Gastrocnemius medialis (tissue), 4 donors: Measurements from ENCODE around the gene KNDC1. TPM values are rescaled to one million over a fixed set of nuclear protein-coding genes. Genes with fewer than 3 reads are reported as not detected.

Source experiments
- ATAC-seq, 2 donors: fragments of 150-250 bp; one replicate each; pipeline ENCODE4 v1.9.1; 2016
- DNase-seq, 2 donors: peaks; one replicate each; pipeline ENCODE4 v3.0.0-alpha.2; 2019
- H3K27ac ChIP-seq, 4 donors: fragments of 200-600 bp; sonication (generic); 1 replicate in 1 of 4; 2 replicates in 3 of 4; pipeline ENCODE4 v1.5.1; 2016 to 2018; ENCODE audit warnings: mild to moderate bottlenecking in 2 of 4, moderate library complexity in 1 of 4
- H3K27me3 ChIP-seq, 3 donors: fragments of 200-600 bp; sonication (generic) in 2 of 3; 1 replicate in 1 of 3; 2 replicates in 2 of 3; pipeline versions ENCODE4 v1.5.1 to v1.6.0; 2016 to 2019; ENCODE audit warnings: mild to moderate bottlenecking in 1 of 3, moderate library complexity in 1 of 3
- H3K36me3 ChIP-seq, 2 donors: fragments of 200-600 bp; sonication (generic) in 1 of 2; one replicate each; pipeline ENCODE4 v1.5.1; 2017 to 2018
- H3K4me1 ChIP-seq, 2 donors: fragments of 200-600 bp; sonication (generic) in 1 of 2; one replicate each; pipeline ENCODE4 v1.5.1; 2016 to 2017; ENCODE audit warnings: mild to moderate bottlenecking in 2 of 2
- H3K4me3 ChIP-seq, 4 donors: fragments of 200-600 bp; sonication (generic) in 3 of 4; 1 replicate in 1 of 4; 2 replicates in 3 of 4; pipeline ENCODE4 v1.5.1; 2016 to 2019; ENCODE audit warnings: mild to moderate bottlenecking in 2 of 4
- H3K9me3 ChIP-seq, 3 donors: fragments of 200-600 bp; sonication (generic) in 2 of 3; 1 replicate in 1 of 3; 2 replicates in 2 of 3; pipeline ENCODE4 v1.5.1; 2016 to 2019
- POLR2A ChIP-seq, 2 donors: fragments of 450-650 bp; IDR thresholded peaks; one replicate each; pipeline ENCODE4 v1.6.1; 2017; ENCODE audit warnings: antibody characterized with exemption in 2 of 2, mild to moderate bottlenecking in 2 of 2, moderate library complexity in 2 of 2
- in situ Hi-C, 4 donors: fragments of 200-750 bp; cut with MboI; loops; one replicate each; pipeline versions ENCODE4 v1.15.0 to v1.8.0; 2017; ENCODE audit warnings: low sequenced_read_pairs in 4 of 4
- intact Hi-C: fragments of 100-400 bp; cut with DNase I; formaldehyde crosslinking; loops from one replicate; pipeline ENCODE4 v1.15.1; 2023; ENCODE audit warnings: low total_unique reads
- total RNA-seq, 4 donors: library from RNA; depleted of rRNA; stranded (reverse); fragments of >200 nt; gene quantifications; one replicate each; pipeline versions ENCODE4 v1.1.0 to v1.2.3, GENCODE V29; 2016
- TF ChIP-seq, protein P1 (sequence below), 5 experiments: fragments of 450-650 bp in 3 of 5; fragments of 200-600 bp in 2 of 5; sonication (generic) in 2 of 5; IDR thresholded peaks in 4 of 5; conservative IDR thresholded peaks in 1 of 5; 1 replicate in 4 of 5; 2 replicates in 1 of 5; pipeline ENCODE4 v1.5.1; 2016 to 2019; ENCODE audit warnings: antibody characterized with exemption in 5 of 5, mild to moderate bottlenecking in 3 of 5, moderate library complexity in 3 of 5

The KNDC1 gene
- total RNA-seq, 4 donors from 2014 or later = 0.04 to 0.13 TPM; not detected in 2

- in situ Hi-C loops = no loop called here
- DNase-seq (no peak), ATAC-seq (no peak)
- Histone ChIP-seq H3K27ac (no peak overlapping the region), H3K4me1 (no peaks in the 10 kb centered on the region), H3K4me3 (no peak overlapping the region), H3K9me3 (no peaks in the 10 kb centered on the region), H3K27me3 (peaks cover 0 to 5% (median 3%) of the 10 kb centered on the region in 3 donors), H3K36me3 (no peaks in the 10 kb centered on the region)
- TF ChIP-seq POLR2A (IDR thresholded peaks at IDR 0.05) = no peak
- TF ChIP-seq, protein P1, sequence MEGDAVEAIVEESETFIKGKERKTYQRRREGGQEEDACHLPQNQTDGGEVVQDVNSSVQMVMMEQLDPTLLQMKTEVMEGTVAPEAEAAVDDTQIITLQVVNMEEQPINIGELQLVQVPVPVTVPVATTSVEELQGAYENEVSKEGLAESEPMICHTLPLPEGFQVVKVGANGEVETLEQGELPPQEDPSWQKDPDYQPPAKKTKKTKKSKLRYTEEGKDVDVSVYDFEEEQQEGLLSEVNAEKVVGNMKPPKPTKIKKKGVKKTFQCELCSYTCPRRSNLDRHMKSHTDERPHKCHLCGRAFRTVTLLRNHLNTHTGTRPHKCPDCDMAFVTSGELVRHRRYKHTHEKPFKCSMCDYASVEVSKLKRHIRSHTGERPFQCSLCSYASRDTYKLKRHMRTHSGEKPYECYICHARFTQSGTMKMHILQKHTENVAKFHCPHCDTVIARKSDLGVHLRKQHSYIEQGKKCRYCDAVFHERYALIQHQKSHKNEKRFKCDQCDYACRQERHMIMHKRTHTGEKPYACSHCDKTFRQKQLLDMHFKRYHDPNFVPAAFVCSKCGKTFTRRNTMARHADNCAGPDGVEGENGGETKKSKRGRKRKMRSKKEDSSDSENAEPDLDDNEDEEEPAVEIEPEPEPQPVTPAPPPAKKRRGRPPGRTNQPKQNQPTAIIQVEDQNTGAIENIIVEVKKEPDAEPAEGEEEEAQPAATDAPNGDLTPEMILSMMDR (IDR thresholded peaks at IDR 0.05 in 4 of 5, conservative IDR thresholded peaks at IDR 0.05 in 1 of 5) = no peak
- intact Hi-C loops = no loop called here
Observed at GRCh38 chr10:133200621-133201031, 40.6 kb downstream of the KNDC1 start.

- H3K4me3 ChIP-seq = no peak overlapping the region
- no peaks in the 10 kb centered on the region for H3K9me3 ChIP-seq
- H3K27ac ChIP-seq = no peak overlapping the region
- no peaks in the 10 kb centered on the region for H3K36me3 ChIP-seq
- intact Hi-C loops (no loop called here), in situ Hi-C loops (no loop called here)
- peaks cover 0 to 5% (median 3%) of the 10 kb centered on the region in 3 donors for H3K27me3 ChIP-seq
- ATAC-seq (no peak), DNase-seq (no peak)
- no peaks in the 10 kb centered on the region for H3K4me1 ChIP-seq
- TF ChIP-seq, protein P1 (IDR thresholded peaks at IDR 0.05 in 4 of 5, conservative IDR thresholded peaks at IDR 0.05 in 1 of 5) = no peak
Observed at GRCh38 chr10:133201151-133201947, 41.3 kb downstream of the KNDC1 start.

GRCh38 chr10:133201948-133202725 is 42.1 kb downstream of the KNDC1 start:
- intact Hi-C loops (no loop called here), in situ Hi-C loops (no loop called here)
- H3K4me3 ChIP-seq = no peak overlapping the region
- peaks cover 0 to 5% (median 3%) of the 10 kb centered on the region in 3 donors for H3K27me3 ChIP-seq
- ATAC-seq (no peak), DNase-seq (no peak)
- no peak overlapping the region for H3K27ac ChIP-seq
- no peaks in the 10 kb centered on the region for H3K9me3 ChIP-seq
- no peaks in the 10 kb centered on the region for H3K36me3 ChIP-seq
- no peak for TF ChIP-seq POLR2A (IDR thresholded peaks at IDR 0.05)
- TF ChIP-seq, protein P1 (IDR thresholded peaks at IDR 0.05 in 4 of 5, conservative IDR thresholded peaks at IDR 0.05 in 1 of 5) = no peak
- no peaks in the 10 kb centered on the region for H3K4me1 ChIP-seq

DNA sequence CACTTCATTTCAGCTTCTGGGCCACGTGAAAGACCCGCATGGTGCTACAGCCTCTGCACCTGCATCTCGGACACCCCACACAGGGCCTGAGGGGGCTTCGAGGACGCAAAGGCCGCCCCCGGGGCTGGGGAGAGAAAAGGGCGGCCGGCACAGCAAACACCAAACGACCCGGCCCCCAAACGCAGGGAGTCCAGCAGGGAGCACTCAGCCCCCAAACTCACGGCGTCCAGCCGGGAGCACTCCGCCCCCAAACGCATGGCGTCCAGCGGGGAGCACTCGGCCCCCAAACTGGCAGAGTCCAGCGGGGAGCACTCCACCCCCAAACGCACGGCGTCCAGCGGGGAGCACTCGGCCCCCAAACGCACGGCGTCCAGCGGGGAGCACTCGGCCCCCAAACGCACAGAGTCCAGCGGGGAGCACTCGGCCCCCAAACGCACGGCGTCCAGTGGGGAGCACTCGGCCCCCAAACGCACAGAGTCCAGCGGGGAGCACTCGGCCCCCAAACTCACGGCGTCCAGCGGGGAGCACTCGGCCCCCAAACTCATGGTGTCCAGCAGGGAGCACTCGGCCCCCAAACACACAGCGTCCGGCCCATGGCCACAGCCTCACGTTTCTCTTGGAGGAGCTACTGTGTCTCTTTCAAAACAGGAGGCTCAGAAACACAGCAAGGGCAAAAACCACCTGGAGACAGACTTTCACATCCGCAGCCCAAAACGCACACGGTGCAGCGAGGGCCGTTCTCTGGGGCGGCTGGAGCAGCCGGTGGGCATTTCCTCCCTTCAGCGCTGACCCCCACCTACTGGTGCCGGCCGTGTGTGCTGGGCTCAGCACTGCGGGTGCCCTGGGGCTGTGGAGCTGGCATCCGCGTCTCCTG is 43.0 kb downstream of the KNDC1 start:
- TF ChIP-seq POLR2A (IDR thresholded peaks at IDR 0.05) = no peak
- TF ChIP-seq, protein P1 (IDR thresholded peaks at IDR 0.05 in 4 of 5, conservative IDR thresholded peaks at IDR 0.05 in 1 of 5) = no peak
- ATAC-seq (no peak), DNase-seq (no peak)
- H3K36me3 ChIP-seq = no peaks in the 10 kb centered on the region
- peaks cover 0 to 5% (median 3%) of the 10 kb centered on the region in 3 donors for H3K27me3 ChIP-seq
- in situ Hi-C loops (no loop called here), intact Hi-C loops (no loop called here)
- H3K27ac ChIP-seq = no peak overlapping the region
- H3K4me3 ChIP-seq = no peak overlapping the region
- H3K9me3 ChIP-seq = no peaks in the 10 kb centered on the region
- no peaks in the 10 kb centered on the region for H3K4me1 ChIP-seq
